Peyer's patch (tissue), 4 donors: ENCODE results near the gene CEP55.

Experiments used
- POLR2A ChIP-seq, 2 donors: fragments of 450-650 bp; IDR thresholded peaks; one replicate each; pipeline ENCODE4 v1.5.1; 2017; ENCODE audit warnings: antibody characterized with exemption in 2 of 2, mild to moderate bottlenecking in 2 of 2, moderate library complexity in 2 of 2
- TF ChIP-seq, protein P1 (sequence below), 6 experiments: fragments of 450-650 bp in 4 of 6; fragments of 200-600 bp in 2 of 6; sonication (generic) in 1 of 6; IDR thresholded peaks; one replicate each; pipeline ENCODE4 v1.5.1; 2017 to 2019; ENCODE audit warnings: antibody characterized with exemption in 6 of 6, mild to moderate bottlenecking in 3 of 6, moderate library complexity in 1 of 6

DNA sequence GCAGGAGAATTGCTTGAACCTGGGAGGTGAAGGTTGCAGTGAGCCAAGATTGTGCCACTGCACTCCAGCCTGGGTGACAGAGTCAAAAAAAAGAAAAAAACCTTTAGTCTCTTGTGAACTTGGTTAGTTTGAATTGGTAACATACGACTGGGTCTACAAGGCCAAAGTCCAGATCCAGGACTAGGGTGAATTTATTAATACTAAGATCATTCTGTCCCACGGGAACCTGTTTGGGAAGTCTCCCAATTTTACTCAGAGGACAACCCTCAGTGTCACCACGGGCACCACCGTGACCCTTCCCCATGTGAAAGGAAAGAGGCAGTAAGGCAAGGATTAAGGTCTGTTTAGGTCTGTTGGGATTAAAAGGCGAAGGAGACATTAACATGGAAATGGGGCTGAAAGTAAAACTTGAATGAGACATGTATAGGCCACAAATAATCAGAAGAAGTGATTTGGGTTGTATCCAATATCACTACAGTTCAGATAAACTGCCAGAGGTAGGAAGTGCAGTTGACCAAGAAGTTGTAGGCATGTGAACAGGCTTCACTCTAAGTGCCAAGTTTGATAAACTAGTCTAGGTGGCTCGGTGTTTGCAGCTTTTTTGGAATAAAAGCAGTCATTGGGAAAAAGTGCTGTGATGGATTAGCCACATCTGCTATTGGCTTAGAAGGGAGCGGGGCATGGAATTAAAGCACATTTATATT is 45.0 kb upstream of the CEP55 start:
- TF ChIP-seq, protein P1, sequence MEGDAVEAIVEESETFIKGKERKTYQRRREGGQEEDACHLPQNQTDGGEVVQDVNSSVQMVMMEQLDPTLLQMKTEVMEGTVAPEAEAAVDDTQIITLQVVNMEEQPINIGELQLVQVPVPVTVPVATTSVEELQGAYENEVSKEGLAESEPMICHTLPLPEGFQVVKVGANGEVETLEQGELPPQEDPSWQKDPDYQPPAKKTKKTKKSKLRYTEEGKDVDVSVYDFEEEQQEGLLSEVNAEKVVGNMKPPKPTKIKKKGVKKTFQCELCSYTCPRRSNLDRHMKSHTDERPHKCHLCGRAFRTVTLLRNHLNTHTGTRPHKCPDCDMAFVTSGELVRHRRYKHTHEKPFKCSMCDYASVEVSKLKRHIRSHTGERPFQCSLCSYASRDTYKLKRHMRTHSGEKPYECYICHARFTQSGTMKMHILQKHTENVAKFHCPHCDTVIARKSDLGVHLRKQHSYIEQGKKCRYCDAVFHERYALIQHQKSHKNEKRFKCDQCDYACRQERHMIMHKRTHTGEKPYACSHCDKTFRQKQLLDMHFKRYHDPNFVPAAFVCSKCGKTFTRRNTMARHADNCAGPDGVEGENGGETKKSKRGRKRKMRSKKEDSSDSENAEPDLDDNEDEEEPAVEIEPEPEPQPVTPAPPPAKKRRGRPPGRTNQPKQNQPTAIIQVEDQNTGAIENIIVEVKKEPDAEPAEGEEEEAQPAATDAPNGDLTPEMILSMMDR (IDR thresholded peaks at IDR 0.05) = no peak
- TF ChIP-seq POLR2A (IDR thresholded peaks at IDR 0.05) = no peak
